Ectodermal cell (in vitro differentiated cells): ENCODE results near the gene ARHGEF37. TPM values are rescaled to one million over a fixed set of nuclear protein-coding genes. Genes with fewer than 3 reads are reported as not detected.
"Not testable (repeated sequence)": the region's sequence is repeated elsewhere in the genome, so short reads cannot be mapped to it uniquely, and the experiment has no call there.

Experiments
- H3K27ac ChIP-seq: 2 replicates; pipeline ENCODE4 v1.7.0; 2013; ENCODE audit warnings: mild to moderate bottlenecking, low read depth, low read length; ENCODE audit not compliant: insufficient read depth, poor library complexity, severe bottlenecking
- H3K27me3 ChIP-seq: 2 replicates; pipeline ENCODE4 v1.7.0; 2013; ENCODE audit warnings: mild to moderate bottlenecking, low read length; ENCODE audit not compliant: insufficient read depth, control insufficient read depth, poor library complexity, severe bottlenecking
- H3K36me3 ChIP-seq: one replicate; pipeline ENCODE4 v1.7.0; 2013; ENCODE audit warnings: low read length; ENCODE audit not compliant: control insufficient read depth, insufficient read depth
- H3K4me1 ChIP-seq: one replicate; pipeline ENCODE4 v1.7.0; 2013; ENCODE audit warnings: low read length; ENCODE audit not compliant: control insufficient read depth, insufficient read depth
- H3K4me3 ChIP-seq: 2 replicates; pipeline ENCODE4 v1.7.0; 2013; ENCODE audit warnings: low read depth, low read length, control low read depth; ENCODE audit not compliant: insufficient read depth
- H3K9me3 ChIP-seq: 2 replicates; pipeline ENCODE4 v1.7.0; 2013; ENCODE audit warnings: mild to moderate bottlenecking, low read length, moderate library complexity; ENCODE audit not compliant: control insufficient read depth
- WGBS, 2 experiments: methylation state at CpG; one replicate each; pipeline ENCODE4 v1.1.7; 2013; ENCODE audit warnings: missing lambda C conversion rate in 2 of 2; 5-methylcytosine and 5-hydroxymethylcytosine counted together
- polyA plus RNA-seq, 4 experiments: library from polyadenylated mRNA; stranded (reverse); fragments of 50-300 nt; gene quantifications; one replicate each; pipeline ENCODE4 v1.2.3, GENCODE V29; 2013

ARHGEF37 gene
- 1.5 TPM for polyA plus RNA-seq (2013, experiment 1 of 4)
- 1.5 TPM for polyA plus RNA-seq (2013, experiment 2 of 4)
- 0.53 TPM for polyA plus RNA-seq (2013, experiment 3 of 4)
- polyA plus RNA-seq (2013, experiment 4 of 4) = 0.49 TPM

- peaks cover 4% of the 10 kb centered on the region for H3K4me1 ChIP-seq
- peak within 1 kb of the TSS; percentile 46 for H3K4me3 ChIP-seq
- 1% methylated on average over 56 of the region's 56 CpGs for whole genome bisulfite sequencing, 2 experiments
- H3K27me3 ChIP-seq = peaks cover 41% of the 10 kb centered on the region
- no peaks in the 10 kb centered on the region for H3K36me3 ChIP-seq
- no peaks in the 10 kb centered on the region for H3K9me3 ChIP-seq
- no peak within 1 kb of the TSS for H3K27ac ChIP-seq
Observed at GRCh38 chr5:149581192-149581861, at the start of gene ARHGEF37. Gene ARHGEF37, plus strand, starts transcription at chr5:149581498. Its CDS starts 16,272 bp downstream, at chr5:149597770.

- H3K4me3 ChIP-seq = no peak overlapping the region
- 89 to 95% methylated on average over 7 of the region's 7 CpGs for WGBS, 2 experiments
- no peaks in the 10 kb centered on the region for H3K36me3 ChIP-seq
Observed at GRCh38 chr5:149532413-149532812, 48.9 kb upstream of the ARHGEF37 start.

GRCh38 chr5:149535787-149536186, 45.5 kb upstream of the ARHGEF37 start:
- H3K27me3 ChIP-seq, H3K9me3 ChIP-seq, H3K4me1 ChIP-seq, H3K4me3 ChIP-seq, H3K27ac ChIP-seq, H3K36me3 ChIP-seq: not testable (repeated sequence)
- 89 to 94% methylated on average over 6 of the region's 6 CpGs for WGBS, 2 experiments

More at GRCh38 chr5:149532413-149532812, 48.9 kb upstream of the ARHGEF37 start:
- no peaks in the 10 kb centered on the region for H3K9me3 ChIP-seq
- no peak overlapping the region for H3K27ac ChIP-seq
- no peaks in the 10 kb centered on the region for H3K27me3 ChIP-seq
- H3K4me1 ChIP-seq = no peaks in the 10 kb centered on the region

- no peaks in the 10 kb centered on the region for H3K9me3 ChIP-seq
- H3K36me3 ChIP-seq = no peaks in the 10 kb centered on the region
- no peak overlapping the region for H3K4me3 ChIP-seq
- WGBS, 2 experiments = 88% methylated on average over 1 of the region's 1 CpG
- H3K27ac ChIP-seq = no peak overlapping the region
- H3K4me1 ChIP-seq = no peaks in the 10 kb centered on the region
- no peaks in the 10 kb centered on the region for H3K27me3 ChIP-seq
Observed at GRCh38 chr5:149537374-149537975, 43.8 kb upstream of the ARHGEF37 start.

- H3K27me3 ChIP-seq = no peaks in the 10 kb centered on the region
- no peak overlapping the region for H3K27ac ChIP-seq
- no peaks in the 10 kb centered on the region for H3K9me3 ChIP-seq
- H3K36me3 ChIP-seq = peaks cover 7% of the 10 kb centered on the region
- WGBS, 2 experiments = 94% methylated on average over 3 of the region's 3 CpGs
- H3K4me1 ChIP-seq = no peaks in the 10 kb centered on the region
- no peak overlapping the region for H3K4me3 ChIP-seq
Observed at GRCh38 chr5:149540089-149540488, 41.2 kb upstream of the ARHGEF37 start.

GRCh38 chr5:149541893-149542292, 39.4 kb upstream of the ARHGEF37 start:
- Histone ChIP-seq H3K9me3 (no peaks in the 10 kb centered on the region), H3K27ac (no peak overlapping the region), H3K36me3 (peaks cover 13% of the 10 kb centered on the region), H3K4me1 (peaks cover 6% of the 10 kb centered on the region), H3K4me3 (no peak overlapping the region), H3K27me3 (no peaks in the 10 kb centered on the region)
- WGBS, 2 experiments = 93 to 96% methylated on average over 6 of the region's 6 CpGs

- Histone ChIP-seq H3K36me3 (peaks cover 13% of the 10 kb centered on the region), H3K4me3 (no peak overlapping the region), H3K27me3 (no peaks in the 10 kb centered on the region), H3K27ac (no peak overlapping the region), H3K4me1 (peaks cover 12% of the 10 kb centered on the region), H3K9me3 (no peaks in the 10 kb centered on the region)
- 96 to 97% methylated on average over 7 to 8 of the region's 8 CpGs for WGBS, 2 experiments
Observed at GRCh38 chr5:149543361-149544027, 37.8 kb upstream of the ARHGEF37 start.

GRCh38 chr5:149544028-149544420, 37.3 kb upstream of the ARHGEF37 start:
- WGBS, 2 experiments = 85 to 90% methylated on average over 3 of the region's 3 CpGs
- Histone ChIP-seq H3K27me3 (no peaks in the 10 kb centered on the region), H3K4me3 (no peak overlapping the region), H3K9me3 (no peaks in the 10 kb centered on the region), H3K4me1 (peaks cover 12% of the 10 kb centered on the region), H3K27ac (no peak overlapping the region), H3K36me3 (peaks cover 13% of the 10 kb centered on the region)

GRCh38 chr5:149545327-149545726, 36.0 kb upstream of the ARHGEF37 start:
- Histone ChIP-seq H3K4me1 (peaks cover 12% of the 10 kb centered on the region), H3K36me3 (peaks cover 13% of the 10 kb centered on the region)

GRCh38 chr5:149546974-149547373, 34.3 kb upstream of the ARHGEF37 start:
- Histone ChIP-seq H3K4me1 (peaks cover 12% of the 10 kb centered on the region), H3K27me3 (no peaks in the 10 kb centered on the region), H3K4me3 (no peak overlapping the region), H3K36me3 (peaks cover 13% of the 10 kb centered on the region), H3K9me3 (no peaks in the 10 kb centered on the region), H3K27ac (no peak overlapping the region)

More at GRCh38 chr5:149545327-149545726, 36.0 kb upstream of the ARHGEF37 start:
- 90% methylated on average over 6 of the region's 6 CpGs for WGBS, 2 experiments
- no peak overlapping the region for H3K27ac ChIP-seq
- H3K9me3 ChIP-seq = no peaks in the 10 kb centered on the region
- no peaks in the 10 kb centered on the region for H3K27me3 ChIP-seq
- no peak overlapping the region for H3K4me3 ChIP-seq
